Panc1 (cell line): Measurements from ENCODE around the gene SPATA45. TPM values are rescaled to one million over a fixed set of nuclear protein-coding genes. Genes with fewer than 3 reads are reported as not detected.
A peak's percentile ranks its signal among the peaks of the same experiment; 100 is the strongest.

Experiments used
- ATAC-seq: fragments of 200-7000 bp; cut with Tn5 transposase; 2 replicates; pipeline ENCODE4 v1.9.1; 2020; ENCODE audit warnings: mild to moderate bottlenecking, moderate library complexity
- BruUV-seq: library from RNA; stranded (reverse); fragments of 400-500 nt; replicated peaks from 2 replicates; lab custom pipeline; 2021; lab: Mats Ljungman, UMichigan
- CTCF ChIA-PET: fragments of 300-600 bp; sonication (Branson Sonifier 250); formaldehyde crosslinking; loops from one replicate; lab custom pipeline; 2022; ENCODE audit warnings: antibody characterized with exemption; lab: Charles Lee
- POLR2A ChIA-PET: fragments of 300-600 bp; sonication (Branson Sonifier 250); formaldehyde crosslinking; loops from one replicate; lab custom pipeline; 2022; ENCODE audit warnings: antibody characterized with exemption; lab: Charles Lee
- DNase-seq: peaks from one replicate; pipeline ENCODE4 v3.0.0-alpha.2; 2010; ENCODE audit warnings: low read depth, low spot score
- H3K27ac ChIP-seq: 2 replicates; pipeline ENCODE4 v1.5.1; 2011; ENCODE audit warnings: mild to moderate bottlenecking, low read length, inconsistent platforms
- H3K27me3 ChIP-seq: fragments of 200-500 bp; sonication (Bioruptor generic); 2 replicates; pipeline ENCODE4 v1.6.0; 2014; ENCODE audit warnings: low read length, inconsistent platforms; ENCODE audit not compliant: control insufficient read depth, insufficient read depth
- H3K36me3 ChIP-seq: fragments of 200-500 bp; sonication (Bioruptor generic); 2 replicates; pipeline ENCODE4 v1.5.1; 2014; ENCODE audit warnings: inconsistent platforms, mild to moderate bottlenecking, low read length, moderate library complexity; ENCODE audit not compliant: control insufficient read depth, insufficient read depth
- H3K4me1 ChIP-seq: 2 replicates; pipeline ENCODE4 v1.5.1; 2011; ENCODE audit warnings: inconsistent platforms, mild to moderate bottlenecking, low read length, moderate library complexity; ENCODE audit not compliant: control insufficient read depth, insufficient read depth
- H3K4me3 ChIP-seq, 2 experiments: 2 replicates each; pipeline ENCODE4 v1.5.1; 2011 to 2012; ENCODE audit warnings: low read depth in 2 of 2, low read length in 2 of 2, mild to moderate bottlenecking in 2 of 2, inconsistent platforms in 1 of 2, moderate library complexity in 1 of 2
- H3K9me3 ChIP-seq: fragments of 200-500 bp; sonication (Bioruptor generic); 2 replicates; pipeline ENCODE4 v1.5.1; 2014; ENCODE audit warnings: low read depth, mild to moderate bottlenecking, inconsistent platforms, low read length, moderate library complexity; ENCODE audit not compliant: control insufficient read depth, insufficient read depth
- CTCF ChIP-seq: fragments of 450-650 bp; IDR thresholded peaks from 2 replicates; pipeline ENCODE4 v1.5.1; 2017; ENCODE audit warnings: mild to moderate bottlenecking
- POLR2AphosphoS5 ChIP-seq: IDR thresholded peaks from 2 replicates; pipeline ENCODE4 v1.6.1; 2012; ENCODE audit warnings: mild to moderate bottlenecking, low read depth, low read length, moderate library complexity
- REST ChIP-seq, 2 experiments: IDR thresholded peaks; 2 replicates each; pipeline ENCODE4 v1.6.1; 2011 to 2012; ENCODE audit warnings: low read depth in 2 of 2, control low read depth in 1 of 2, low read length in 1 of 2, mild to moderate bottlenecking in 1 of 2, moderate library complexity in 1 of 2; ENCODE audit not compliant: insufficient read depth in 1 of 2
- SIN3A ChIP-seq: IDR thresholded peaks from 2 replicates; pipeline ENCODE4 v1.6.1; 2012; ENCODE audit warnings: low read depth, mild to moderate bottlenecking, low read length, moderate library complexity, borderline replicate concordance; ENCODE audit not compliant: insufficient read depth
- TCF7L2 ChIP-seq: IDR thresholded peaks from 2 replicates; pipeline ENCODE4 v1.6.1; 2011; ENCODE audit warnings: mild to moderate bottlenecking, low read depth, low read length, inconsistent platforms
- in situ Hi-C: cut with HindIII; loops from 2 replicates; pipeline ENCODE4 v1.10.0; 2016; ENCODE audit warnings: low sequenced_read_pairs, low pct_unique_long_range_greater_than_20kb
- intact Hi-C: fragments of 100-400 bp; cut with micrococcal nuclease; formaldehyde crosslinking; loops from one replicate; pipeline ENCODE4 v1.10.0; 2022; ENCODE audit not compliant: unreplicated experiment
- total RNA-seq: library from RNA; stranded (reverse); gene quantifications from one replicate; pipeline ENCODE4 v1.2.1, GENCODE V29; 2021; ENCODE audit not compliant: unreplicated experiment

The SPATA45 gene
- total RNA-seq, 1 experiment from 2014 or later = not detected

GRCh38 chr1:212782422-212783154, 64.9 kb downstream of the SPATA45 start:
- TF ChIP-seq POLR2AphosphoS5 (no peak), CTCF (peak; percentile 66), TCF7L2 (no peak)
- Histone ChIP-seq H3K4me1 (no peaks in the 10 kb centered on the region), H3K27me3 (no peaks in the 10 kb centered on the region), H3K27ac (no peak overlapping the region), H3K9me3 (no peaks in the 10 kb centered on the region), H3K36me3 (peaks cover 10% of the 10 kb centered on the region), H3K4me3 (no peak overlapping the region)
- no TSS peak for BruUV-seq
- no peak for DNase-seq
- in situ Hi-C loops = no loop called here
- intact Hi-C loops = loop anchor here (1.0 to 5.0 kb wide), 3 partner anchors 117 to 325 kb away; no protein-coding TSS in a partner anchor
- POLR2A ChIA-PET = no interaction called here
- CTCF ChIA-PET = no interaction called here
- peak; percentile 68; the same call in 1 of the 2 replicates for ATAC-seq

- Histone ChIP-seq H3K27me3 (no peaks in the 10 kb centered on the region), H3K9me3 (no peaks in the 10 kb centered on the region), H3K36me3 (peaks cover 10% of the 10 kb centered on the region), H3K4me3 (no peak overlapping the region), H3K4me1 (no peaks in the 10 kb centered on the region), H3K27ac (no peak overlapping the region)
- TF ChIP-seq REST (IDR thresholded peaks at IDR 0.05; ENCODE audit: insufficient read depth in 1 of 2, low read depth in 2 of 2, low read length in 1 of 2) (no peak), SIN3A (no peak), POLR2AphosphoS5 (no peak), CTCF (no peak), TCF7L2 (no peak)
- no TSS peak for BruUV-seq
- ChIA-PET POLR2A (no interaction called here), CTCF (interaction anchor here (1.2 kb wide), 1 partner anchor 117 kb away, joined by 3 read pairs; no protein-coding TSS in a partner anchor)
- DNase-seq (no peak), ATAC-seq (no peak)
- in situ Hi-C loops = no loop called here
- intact Hi-C loops = loop anchor here (5.0 kb wide), 2 partner anchors 304 to 324 kb away; no protein-coding TSS in a partner anchor
Measured at GRCh38 chr1:212781225-212781624, 66.2 kb downstream of the SPATA45 start.
